HG02759 (cell line): ENCODE results near the gene ULK4.
"Not testable (repeated sequence)": the region's sequence is repeated elsewhere in the genome, so short reads cannot be mapped to it uniquely, and the experiment has no call there.

ENCODE experiments used
- ATAC-seq: cut with Tn5 transposase; IDR thresholded peaks from one replicate; pipeline ENCODE4 v1.9.1; 2021; ENCODE audit warnings: mild to moderate bottlenecking, moderate library complexity; ENCODE audit not compliant: unreplicated experiment

The ULK4 gene

GRCh38 chr3:41874022-41874421 is 87.9 kb downstream of the ULK4 start:
- ATAC-seq, result no peak

- no peak for ATAC-seq
Measured at GRCh38 chr3:41872157-41872556, 89.7 kb downstream of the ULK4 start.

GRCh38 chr3:41867533-41867932 is 94.4 kb downstream of the ULK4 start:
- ATAC-seq, result no peak

GRCh38 chr3:41866298-41866697 is 95.6 kb downstream of the ULK4 start:
- ATAC-seq, result no peak

GRCh38 chr3:41863024-41863423 is 98.9 kb downstream of the ULK4 start:
- ATAC-seq, result no peak

GRCh38 chr3:41860489-41860888 is 101.4 kb downstream of the ULK4 start:
- not testable (repeated sequence) for ATAC-seq

- no peak for ATAC-seq
Measured at GRCh38 chr3:41854956-41855355, 106.9 kb downstream of the ULK4 start.

GRCh38 chr3:41853540-41854196 is 108.2 kb downstream of the ULK4 start:
- no peak for ATAC-seq

- ATAC-seq, result no peak
Measured at GRCh38 chr3:41848753-41849574, 112.9 kb downstream of the ULK4 start.

GRCh38 chr3:41847679-41848078 is 114.2 kb downstream of the ULK4 start:
- ATAC-seq, result no peak

GRCh38 chr3:41846850-41847249 is 115.1 kb downstream of the ULK4 start:
- no peak for ATAC-seq

- no peak for ATAC-seq
Measured at GRCh38 chr3:41845826-41846225, 116.1 kb downstream of the ULK4 start.

GRCh38 chr3:41844256-41844655 is 117.6 kb downstream of the ULK4 start:
- not testable (repeated sequence) for ATAC-seq

- ATAC-seq, result not testable (repeated sequence)
Measured at GRCh38 chr3:41840936-41841668, 120.8 kb downstream of the ULK4 start.

GRCh38 chr3:41836360-41837134 is 125.4 kb downstream of the ULK4 start:
- peak; percentile 55 for ATAC-seq

- no peak for ATAC-seq
Measured at GRCh38 chr3:41833628-41834027, 128.3 kb downstream of the ULK4 start.

- ATAC-seq, result no peak
Measured at GRCh38 chr3:41819236-41819635, 142.7 kb downstream of the ULK4 start.

- no peak for ATAC-seq
Measured at GRCh38 chr3:41808618-41809017, 153.3 kb downstream of the ULK4 start.

GRCh38 chr3:41808152-41808551 is 153.8 kb downstream of the ULK4 start:
- no peak for ATAC-seq

GRCh38 chr3:41794748-41795589 is 166.9 kb downstream of the ULK4 start:
- ATAC-seq, result no peak
